GM19025 (cell line): ENCODE results near the gene MYADML2.

ENCODE experiments used
- ATAC-seq: cut with Tn5 transposase; IDR thresholded peaks from one replicate; pipeline ENCODE4 v1.9.1; 2021; ENCODE audit warnings: mild to moderate bottlenecking, low read depth, moderate library complexity; ENCODE audit not compliant: unreplicated experiment

The MYADML2 gene

DNA sequence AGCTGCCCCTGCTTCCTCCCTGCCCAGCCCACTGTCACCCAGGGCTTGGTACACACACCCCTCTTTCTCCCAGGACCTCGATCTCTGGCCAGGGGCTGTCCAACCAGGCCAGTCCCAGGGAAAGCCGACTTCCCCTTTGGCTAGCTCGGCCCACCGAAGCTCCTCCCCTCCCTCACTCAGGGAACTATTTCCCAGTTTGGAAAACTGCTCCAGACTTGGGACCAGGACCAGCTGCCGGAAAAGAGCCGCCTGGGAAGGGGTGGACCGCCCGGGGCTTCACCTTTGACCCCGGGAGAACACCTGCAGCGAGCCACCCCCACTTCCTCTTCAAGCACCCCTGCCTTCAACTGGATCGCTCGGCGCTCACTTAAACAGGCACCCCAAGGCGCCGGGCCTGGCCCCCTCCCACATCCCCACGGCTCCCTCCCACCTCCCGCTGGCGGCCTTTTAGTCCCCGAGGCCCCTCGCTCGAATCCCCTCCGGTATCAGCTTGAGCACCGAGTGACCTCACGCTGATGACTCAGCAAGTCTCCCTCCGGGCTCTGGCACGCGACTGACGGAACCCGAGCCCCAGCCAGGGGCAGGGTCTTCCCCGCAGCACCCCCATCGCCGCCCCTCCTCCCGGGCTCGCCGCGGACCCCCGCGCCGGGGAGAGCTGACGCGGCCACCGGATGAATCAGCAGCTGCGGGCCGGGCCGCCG, 20.4 kb downstream of the MYADML2 start:
- peak; percentile 15 for ATAC-seq

DNA sequence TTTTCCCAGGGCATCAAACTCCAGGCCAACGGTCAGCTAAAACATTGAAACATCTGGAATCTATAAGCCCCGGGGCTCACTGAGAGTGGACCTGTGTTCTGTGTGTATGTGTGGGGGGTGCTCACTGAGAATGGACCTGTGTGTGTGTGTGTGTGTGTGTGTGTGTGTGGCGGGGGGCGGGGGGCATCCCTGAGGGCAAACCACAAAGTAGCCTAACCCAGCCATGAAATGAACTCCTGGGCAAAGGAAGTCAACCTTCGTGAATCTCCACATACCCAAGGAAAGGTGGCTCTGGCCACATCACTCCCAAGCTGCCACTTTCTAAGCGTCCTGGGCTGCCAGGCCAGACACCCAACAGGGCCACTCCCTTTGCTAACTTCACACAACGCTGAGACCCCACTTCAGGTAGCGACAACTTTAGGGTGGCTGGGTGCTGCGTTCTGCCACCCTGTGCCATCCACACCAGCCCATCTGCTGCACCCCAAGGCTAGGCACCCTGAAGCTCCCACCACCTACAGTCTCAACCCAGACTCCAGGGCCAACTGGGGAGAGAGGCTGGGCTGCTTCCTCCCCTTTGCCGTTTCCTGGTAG, 21.1 kb downstream of the MYADML2 start:
- ATAC-seq = no peak

- ATAC-seq = no peak
Measured at GRCh38 chr17:81924557-81925532, 22.2 kb downstream of the MYADML2 start.

GRCh38 chr17:81923302-81924260, 23.5 kb downstream of the MYADML2 start:
- no peak for ATAC-seq

GRCh38 chr17:81922566-81923301, 24.3 kb downstream of the MYADML2 start:
- ATAC-seq = no peak

GRCh38 chr17:81921996-81922565, 25.0 kb downstream of the MYADML2 start:
- ATAC-seq = no peak

GRCh38 chr17:81921537-81921862, 25.5 kb downstream of the MYADML2 start:
- ATAC-seq = no peak

GRCh38 chr17:81920612-81921536, 26.2 kb downstream of the MYADML2 start:
- ATAC-seq = no peak

DNA sequence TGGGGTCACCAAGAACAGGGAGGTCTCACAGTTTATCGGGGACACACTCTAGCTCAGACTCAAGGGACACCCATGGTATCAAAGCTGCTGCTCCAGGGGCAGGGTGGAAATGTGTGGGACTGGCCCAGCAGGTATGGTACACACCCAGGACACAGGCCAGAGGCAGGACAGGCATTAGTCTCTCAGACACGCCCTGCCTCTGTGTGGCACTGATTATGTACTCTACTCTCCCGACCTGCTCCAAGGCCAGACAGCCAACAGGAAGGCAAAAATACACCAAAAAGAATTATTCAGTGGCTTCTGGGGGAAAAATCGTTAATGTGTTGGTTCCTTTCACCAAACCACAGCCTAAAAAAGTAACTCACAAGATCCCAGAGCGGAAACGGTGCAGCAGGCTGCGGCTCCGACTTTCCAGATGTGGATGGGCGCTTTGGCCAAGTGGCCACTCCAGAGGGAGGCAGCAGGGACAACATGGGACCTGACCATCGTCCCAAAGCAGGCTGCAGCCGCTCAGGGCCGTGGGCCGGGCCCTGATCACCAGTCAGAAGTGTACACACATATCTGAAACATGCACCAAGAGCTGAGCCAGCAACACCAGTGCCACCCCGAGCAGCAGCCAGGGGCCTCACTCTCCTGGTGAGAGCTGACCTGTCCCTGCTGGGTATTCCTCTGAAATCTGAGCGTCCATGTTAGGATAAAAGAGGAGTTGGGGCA, 28.0 kb downstream of the MYADML2 start:
- ATAC-seq = no peak

GRCh38 chr17:81918333-81918669, 28.7 kb downstream of the MYADML2 start:
- peak; percentile 24 for ATAC-seq

DNA sequence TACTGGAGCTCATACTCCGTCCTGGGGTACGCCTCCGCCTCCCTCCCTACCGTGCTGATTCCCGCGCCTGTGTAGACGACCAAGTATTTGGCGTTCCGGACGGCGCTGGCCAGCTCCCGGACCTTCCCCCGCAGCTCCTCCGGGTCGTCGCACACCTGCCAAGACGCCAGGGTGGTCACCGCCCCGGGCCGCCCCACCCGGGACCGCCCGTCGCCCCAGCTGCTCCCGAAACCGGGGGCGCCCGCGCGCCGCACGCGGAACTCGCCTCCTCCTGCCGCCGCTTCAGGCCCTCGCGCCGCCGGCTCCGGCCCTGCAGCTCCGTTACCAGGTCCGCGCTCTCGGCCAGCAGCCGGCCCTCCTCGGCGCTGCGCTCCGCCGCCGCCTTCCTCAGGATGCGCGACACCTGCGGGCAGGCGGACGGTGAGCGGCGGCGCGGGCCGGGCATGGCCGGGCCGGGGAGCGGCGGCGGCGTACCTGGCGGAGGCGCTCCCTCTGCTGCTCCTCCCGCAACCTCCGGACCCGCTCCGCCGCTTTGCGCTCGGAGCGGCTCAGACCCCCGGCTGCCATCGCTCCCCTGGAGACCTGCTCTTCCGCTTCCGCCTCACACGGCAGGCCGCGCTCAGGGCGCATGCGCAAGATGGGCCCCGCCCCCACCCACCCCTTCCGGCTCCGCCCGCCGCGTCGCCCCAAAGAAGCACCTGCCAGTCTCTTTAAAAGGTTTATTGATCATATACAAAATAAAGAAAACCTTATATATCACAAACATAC, 29.3 kb downstream of the MYADML2 start, which contains the start of gene SIRT7:
Gene SIRT7 (minus strand): TSS at position 612 of the 768 bp plus-strand sequence. CDS start 45 bp downstream, at position 567.
- ATAC-seq = peak; percentile 70

DNA sequence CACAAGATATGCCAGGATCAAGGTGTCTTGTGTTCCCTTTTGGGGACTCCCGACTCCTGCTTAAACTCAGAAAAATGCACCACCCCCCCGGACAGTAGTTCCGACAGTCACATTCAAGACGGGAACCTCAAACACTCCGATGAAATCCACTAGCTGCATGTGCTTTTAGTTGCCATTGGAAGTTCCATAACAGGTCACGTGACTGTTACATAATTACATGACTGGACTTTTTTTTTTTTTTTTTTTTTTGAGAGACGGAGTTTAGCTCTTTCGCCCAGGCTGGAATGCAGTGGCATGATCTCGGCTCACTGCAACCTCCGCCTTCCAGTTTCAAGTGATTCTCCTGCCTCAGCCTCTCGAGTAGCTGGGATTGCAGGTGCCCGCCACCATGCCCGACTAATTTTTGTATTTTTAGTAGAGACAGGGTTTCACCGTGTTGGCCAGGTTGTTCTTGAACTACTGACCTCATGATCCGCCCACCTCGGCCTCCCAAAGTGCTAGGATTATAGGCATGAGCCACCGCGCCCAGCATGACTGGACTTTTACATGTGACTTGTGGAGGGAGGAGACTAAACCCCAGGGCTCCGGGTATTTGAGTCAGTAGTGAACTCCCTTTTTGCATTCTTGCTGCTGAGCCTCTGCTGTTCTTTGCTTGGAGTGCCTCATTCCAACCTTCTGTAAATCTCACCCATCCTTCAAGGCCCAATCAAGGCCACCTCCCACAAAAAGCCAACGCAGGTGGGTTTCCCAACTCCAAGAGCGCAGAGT, 30.6 kb downstream of the MYADML2 start:
- no peak for ATAC-seq

GRCh38 chr17:81915331-81915730, 31.7 kb downstream of the MYADML2 start:
- ATAC-seq = no peak

GRCh38 chr17:81914103-81914850, 32.8 kb downstream of the MYADML2 start:
- no peak for ATAC-seq

DNA sequence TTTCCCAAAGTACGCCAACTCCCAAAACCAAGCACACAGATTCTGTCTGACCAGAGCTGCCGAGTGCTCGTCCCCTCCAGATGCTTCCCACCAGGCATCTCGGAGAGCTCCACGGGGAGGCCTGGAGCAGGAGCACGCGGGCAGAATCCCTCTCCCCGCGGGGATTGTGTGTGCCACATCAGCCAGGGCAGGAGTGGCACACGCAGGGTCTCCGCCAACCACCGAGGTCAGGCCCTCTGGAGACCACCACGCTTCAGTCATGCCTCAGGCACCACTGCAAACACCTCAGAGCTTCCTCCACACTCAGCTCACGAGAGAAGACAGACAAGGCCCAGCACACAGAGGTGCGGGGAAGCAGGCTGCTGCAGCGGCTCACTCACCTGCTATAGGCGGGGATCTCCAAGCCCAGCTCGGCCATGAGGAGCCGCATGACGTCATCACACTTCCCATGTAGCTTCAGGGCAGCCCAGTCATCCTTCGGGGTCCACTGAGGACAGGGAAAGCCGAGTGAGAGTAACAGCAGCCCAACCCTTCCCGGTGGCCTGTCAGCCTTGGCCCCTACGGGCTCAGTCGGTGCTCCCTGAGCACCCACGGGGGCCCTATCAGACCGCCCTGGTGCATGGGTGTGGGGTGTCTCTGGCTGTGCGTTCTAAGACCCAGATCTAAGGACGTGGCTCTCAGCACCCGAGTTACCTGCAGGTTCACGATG, 33.5 kb downstream of the MYADML2 start:
- no peak for ATAC-seq
